Esophagus muscularis mucosa (tissue), 4 donors: ENCODE data around the gene OGDHL. TPM values are rescaled to one million over a fixed set of nuclear protein-coding genes. Genes with fewer than 3 reads are reported as not detected.

Source experiments
- DNase-seq: peaks from one replicate; pipeline ENCODE4 v3.0.0-alpha.2; 2017; ENCODE audit errors: extremely low spot score
- H3K27ac ChIP-seq, 4 donors: fragments of 200-600 bp; sonication (generic); replicated peaks in 1 of 4; 1 replicate in 3 of 4; 2 replicates in 1 of 4; pipeline ENCODE4 v1.5.1; 2016 to 2019; ENCODE audit warnings: mild to moderate bottlenecking in 1 of 4
- H3K27me3 ChIP-seq, 4 donors: fragments of 200-600 bp; sonication (generic); one replicate each; pipeline versions ENCODE4 v1.5.1 to v1.6.0; 2016 to 2019
- H3K36me3 ChIP-seq, 4 donors: fragments of 200-600 bp; sonication (generic); one replicate each; pipeline ENCODE4 v1.5.1; 2016 to 2019
- H3K4me1 ChIP-seq, 4 donors: fragments of 200-600 bp; sonication (generic); one replicate each; pipeline ENCODE4 v1.5.1; 2016 to 2019
- H3K4me3 ChIP-seq, 4 donors: fragments of 200-600 bp; sonication (generic); 1 replicate in 2 of 4; 2 replicates in 2 of 4; pipeline ENCODE4 v1.5.1; 2016 to 2019; ENCODE audit warnings: mild to moderate bottlenecking in 4 of 4, moderate library complexity in 1 of 4
- H3K9me3 ChIP-seq, 4 donors: fragments of 200-600 bp; sonication (generic); 1 replicate in 3 of 4; 2 replicates in 1 of 4; pipeline ENCODE4 v1.5.1; 2016 to 2019
- CTCF ChIP-seq, 3 experiments: fragments of 200-600 bp in 2 of 3; fragments of 450-650 bp in 1 of 3; sonication (generic) in 2 of 3; IDR thresholded peaks; one replicate each; pipeline ENCODE4 v1.5.1; 2017 to 2019; ENCODE audit warnings: antibody characterized with exemption in 3 of 3, mild to moderate bottlenecking in 2 of 3, moderate library complexity in 1 of 3
- EP300 ChIP-seq: sonication (generic); formaldehyde crosslinking; IDR thresholded peaks from one replicate; pipeline ENCODE4 v1.6.1; 2017; ENCODE audit warnings: antibody characterized with exemption
- POLR2A ChIP-seq: fragments of 450-650 bp; IDR thresholded peaks from one replicate; pipeline ENCODE4 v1.6.1; 2017; ENCODE audit warnings: antibody characterized with exemption, moderate library complexity, mild to moderate bottlenecking, low read depth
- POLR2AphosphoS5 ChIP-seq, 2 donors: sonication (generic); formaldehyde crosslinking; IDR thresholded peaks; one replicate each; pipeline ENCODE4 v1.6.1; 2017; ENCODE audit warnings: antibody characterized with exemption in 2 of 2
- WGBS: methylation state at CpG from one replicate; pipeline ENCODE4 v1.1.5; 2018; 5-methylcytosine and 5-hydroxymethylcytosine counted together
- intact Hi-C: fragments of 100-400 bp; cut with DNase I; formaldehyde crosslinking; loops from one replicate; pipeline ENCODE4 v1.15.1; 2023
- total RNA-seq, 4 donors: library from RNA; depleted of rRNA; stranded (reverse); fragments of >200 nt; gene quantifications; one replicate each; pipeline versions ENCODE4 v1.1.0 to v1.2.1, GENCODE V29; 2016

Gene OGDHL
- total RNA-seq, 4 donors from 2014 or later, result 0.42 to 2.0 (median 0.95) TPM

GRCh38 chr10:49746626-49747302 is 15.4 kb downstream of the OGDHL start:
- Histone ChIP-seq H3K27ac (no peak overlapping the region), H3K4me3 (no peak overlapping the region), H3K27me3 (no peaks in the 10 kb centered on the region), H3K9me3 (no peaks in the 10 kb centered on the region), H3K36me3 (no peaks in the 10 kb centered on the region), H3K4me1 (no peaks in the 10 kb centered on the region)
- DNase-seq, result no peak
- 94% methylated on average over 12 of the region's 20 CpGs for WGBS
- TF ChIP-seq EP300 (no peak), POLR2AphosphoS5 (IDR thresholded peaks at IDR 0.05) (no peak), CTCF (IDR thresholded peaks at IDR 0.05) (no peak), POLR2A (no peak)
- intact Hi-C loops, result no loop called here

DNA sequence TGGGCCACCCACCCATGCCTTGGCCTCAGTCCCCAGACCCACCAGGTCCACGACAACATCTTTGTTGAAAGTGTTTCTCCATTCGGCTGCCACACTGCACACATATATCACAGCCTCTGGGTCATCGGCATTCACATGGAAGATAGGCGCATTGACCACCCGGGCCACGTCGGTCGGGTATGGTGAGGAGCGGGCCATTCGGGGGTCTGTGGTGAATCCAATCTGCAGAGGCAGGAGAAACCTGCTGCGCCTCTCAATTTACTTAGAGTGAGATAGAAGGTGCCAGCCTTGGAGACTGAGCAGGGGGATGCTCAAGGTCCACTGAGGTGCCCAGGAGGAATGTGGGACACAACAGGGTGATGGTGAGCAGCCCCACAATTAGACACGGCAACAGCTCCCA is 16.4 kb downstream of the OGDHL start:
- no peaks in the 10 kb centered on the region for H3K4me1 ChIP-seq
- no peak for DNase-seq
- no peaks in the 10 kb centered on the region for H3K9me3 ChIP-seq
- H3K27ac ChIP-seq, result no peak overlapping the region
- H3K27me3 ChIP-seq, result no peaks in the 10 kb centered on the region
- TF ChIP-seq POLR2A (no peak), POLR2AphosphoS5 (IDR thresholded peaks at IDR 0.05) (no peak), CTCF (IDR thresholded peaks at IDR 0.05) (no peak), EP300 (no peak)
- H3K36me3 ChIP-seq, result no peaks in the 10 kb centered on the region
- H3K4me3 ChIP-seq, result no peak overlapping the region
- intact Hi-C loops, result no loop called here
- WGBS, result 92% methylated on average over 12 of the region's 12 CpGs

DNA sequence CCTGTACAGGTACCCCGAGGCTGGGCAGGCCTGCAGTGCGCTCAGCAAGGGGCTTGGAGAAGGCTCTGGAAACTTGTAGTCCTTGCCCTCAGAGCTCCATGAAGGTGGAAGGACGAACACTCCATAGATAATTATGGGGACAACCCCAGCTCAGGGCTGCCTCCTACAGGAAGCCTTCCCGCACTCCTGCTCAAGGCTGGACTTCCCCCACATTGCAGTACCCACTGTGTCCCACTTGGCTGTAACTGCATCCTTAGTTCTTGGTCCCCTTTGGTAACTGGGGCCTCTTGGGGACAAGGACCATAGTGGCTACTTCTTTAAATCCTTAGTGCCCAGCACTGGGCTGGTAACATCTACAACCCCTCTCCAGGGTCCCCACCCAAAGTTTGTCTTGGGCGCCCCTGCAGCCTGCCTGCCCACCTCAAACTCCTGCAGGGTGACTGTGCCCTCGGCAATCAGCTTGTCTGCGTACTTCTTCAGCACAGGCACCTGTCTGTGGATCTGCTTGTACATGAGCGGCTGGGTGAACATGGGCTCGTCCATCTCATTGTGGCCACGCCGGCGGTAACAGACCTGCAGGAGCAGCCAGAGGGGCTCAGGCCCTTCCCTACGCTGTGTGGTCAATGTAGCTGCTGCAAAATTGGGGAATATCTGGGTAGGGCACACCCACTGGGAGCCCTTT is 17.1 kb downstream of the OGDHL start:
- TF ChIP-seq EP300, result no peak
- TF ChIP-seq POLR2AphosphoS5 (IDR thresholded peaks at IDR 0.05), result no peak
- TF ChIP-seq CTCF (IDR thresholded peaks at IDR 0.05), result no peak
- TF ChIP-seq POLR2A, result no peak
- Histone ChIP-seq H3K27ac (no peak overlapping the region), H3K36me3 (no peaks in the 10 kb centered on the region), H3K4me1 (no peaks in the 10 kb centered on the region), H3K4me3 (no peak overlapping the region), H3K27me3 (no peaks in the 10 kb centered on the region), H3K9me3 (no peaks in the 10 kb centered on the region)
- 75% methylated on average over 7 of the region's 13 CpGs for WGBS
- intact Hi-C loops, result no loop called here
- no peak for DNase-seq

GRCh38 chr10:49744091-49744685 is 17.9 kb downstream of the OGDHL start:
- Histone ChIP-seq H3K36me3 (no peaks in the 10 kb centered on the region), H3K27me3 (no peaks in the 10 kb centered on the region), H3K27ac (no peak overlapping the region), H3K4me1 (no peaks in the 10 kb centered on the region), H3K9me3 (no peaks in the 10 kb centered on the region), H3K4me3 (no peak overlapping the region)
- intact Hi-C loops, result no loop called here
- DNase-seq, result no peak
- 97% methylated on average over 6 of the region's 6 CpGs for WGBS
- no peak for TF ChIP-seq POLR2AphosphoS5 (IDR thresholded peaks at IDR 0.05)
- TF ChIP-seq CTCF (IDR thresholded peaks at IDR 0.05), result no peak
- TF ChIP-seq EP300, result no peak
- TF ChIP-seq POLR2A, result no peak
